Heart right ventricle (tissue), 16 donors: ENCODE data around the gene PSAP. TPM values are rescaled to one million over a fixed set of nuclear protein-coding genes. Genes with fewer than 3 reads are reported as not detected.

ENCODE experiments used
- ATAC-seq, 8 donors: fragments of 200-7000 bp; cut with Tn5 transposase; one replicate each; pipeline ENCODE4 v1.9.1; 2020; ENCODE audit warnings: mild to moderate bottlenecking in 8 of 8, moderate library complexity in 8 of 8, moderate number of reproducible peaks in 1 of 8
- DNase-seq, 2 donors: peaks; one replicate each; pipeline ENCODE4 v3.0.0-alpha.2; 2020
- H3K27ac ChIP-seq, 10 donors: fragments of 200-600 bp; sonication (generic) in 2 of 10; one replicate each; pipeline versions ENCODE4 v1.5.0 to v1.8.0; 2020 to 2022; ENCODE audit warnings: mild to moderate bottlenecking in 3 of 10
- H3K27me3 ChIP-seq, 7 donors: fragments of 200-600 bp; one replicate each; pipeline ENCODE4 v1.8.0; 2021 to 2022; ENCODE audit warnings: mild to moderate bottlenecking in 2 of 7
- H3K36me3 ChIP-seq, 9 donors: fragments of 200-600 bp; sonication (generic) in 1 of 9; one replicate each; pipeline versions ENCODE4 v1.5.0 to v1.8.0; 2020 to 2022; ENCODE audit warnings: mild to moderate bottlenecking in 2 of 9
- H3K4me1 ChIP-seq, 9 donors: fragments of 200-600 bp; sonication (generic) in 1 of 9; one replicate each; pipeline versions ENCODE4 v1.5.0 to v1.8.0; 2020 to 2022; ENCODE audit warnings: mild to moderate bottlenecking in 4 of 9
- H3K4me3 ChIP-seq, 10 donors: fragments of 200-600 bp; sonication (generic) in 2 of 10; one replicate each; pipeline versions ENCODE4 v1.5.0 to v1.8.0; 2020 to 2022; ENCODE audit warnings: mild to moderate bottlenecking in 7 of 10, moderate library complexity in 2 of 10
- H3K9me3 ChIP-seq, 11 donors: fragments of 200-600 bp in 10 of 11; sonication (generic) in 2 of 11; one replicate each; pipeline versions ENCODE4 v1.5.0 to v1.8.0; 2013 to 2022; ENCODE audit warnings: mild to moderate bottlenecking in 2 of 11, control low read depth in 1 of 11, moderate library complexity in 1 of 11
- CTCF ChIP-seq, 9 donors: fragments of 200-600 bp; sonication (generic) in 2 of 9; IDR thresholded peaks; one replicate each; pipeline versions ENCODE4 v1.5.0 to v1.8.0; 2021 to 2022; ENCODE audit warnings: antibody characterized with exemption in 9 of 9, mild to moderate bottlenecking in 5 of 9, moderate library complexity in 1 of 9
- WGBS, 2 donors: extraction: QIAGEN DNeasy Blood & Tissue Kit; methylation state at CpG; one replicate each; pipeline ENCODE4 v1.1.7; 2013; ENCODE audit warnings: inconsistent platforms in 1 of 2; 5-methylcytosine and 5-hydroxymethylcytosine counted together
- intact Hi-C, 10 donors: fragments of 100-400 bp; cut with DNase I; formaldehyde crosslinking; loops; one replicate each; pipeline versions ENCODE4 v1.11.1 to v1.14.2; 2022
- polyA plus RNA-seq, 2 donors: library from polyadenylated mRNA; stranded (reverse); fragments of 200-250 nt; gene quantifications; one replicate each; pipeline ENCODE4 v1.2.3, GENCODE V29; 2013
- total RNA-seq, 10 donors: library from RNA; stranded (reverse); fragmentation: NEBNext Ultra II Directional in 3 of 10; extraction: Animal tissue kit (Norgen Biotek cat#: 25700) in 3 of 10; gene quantifications; one replicate each; pipeline versions ENCODE4 v1.2.1 to v1.2.4, GENCODE V29; 2021 to 2023
- donor health status: Arrhythmogenic right ventricular cardiomyopathy.
- donor health status: ischemic (EF 13 %, LVEDD 7.1; RV severe dilation, severe dysfunction).
- donor health status: healthy with polysubstance abuse.
- donor health status: DM: no; HTN: yes; CAD: no.
- donor health status: DM: no; HTN: no; CAD: no.
- donor health status: ischemic (EF 25% LVEDD 6.9; RV normal size, moderate dysfunction).
- donor health status: ischemic (EF 25% LVEDD 5.7; RV mildly dilated, moderate dysfunction).
- donor health status: healthy.
- donor health status: DM: yes; HTN: yes; CAD: no.
- donor health status: Ischemic cardiomyopathy.
- donor health status: ischemic (EF 35%, LVEDD 5.7; RV mildly dilated, moderate dysfunction).
- donor health status: nonischemic (EF 11% LVEDD 7.7; RV severe dilation, severe dysfunction).
- donor health status: DM: yes; HTN: yes; CAD: no.
- donor health status: PGD.
- donor health status: ischemic (EF 29% LVEDD 5.4; RV normal size, mild dysfunction).
- donor health status: nonischemic (EF 23%, LVEDD 6.1; RV moderate dilation, normal function).

PSAP gene
- total and polyA plus RNA-seq, 12 donors, result 443 to 2,078 (median 1,616) TPM

GRCh38 chr10:71842856-71843686 lies 8.0 kb downstream of the PSAP start:
- intact Hi-C loops, result no loop called here
- H3K4me1 ChIP-seq, result peaks cover 27 to 100% (median 91%) of the 10 kb centered on the region in 9 donors
- no peak overlapping the region for H3K4me3 ChIP-seq
- TF ChIP-seq CTCF (IDR thresholded peaks at IDR 0.05), result no peak
- 56 to 65% methylated on average over 14 of the region's 14 CpGs for WGBS, 2 donors
- no peaks in the 10 kb centered on the region for H3K9me3 ChIP-seq
- H3K36me3 ChIP-seq, result peaks cover 0 to 29% (median 0%) of the 10 kb centered on the region in 9 donors
- ATAC-seq, result peak in 4 of 8 donors; percentile 10 to 31 (median 18)
- no peak for DNase-seq
- H3K27me3 ChIP-seq, result no peaks in the 10 kb centered on the region
- H3K27ac ChIP-seq, result peak overlapping the region in 6 of 10 donors; percentile 19 to 99 (median 34)

GRCh38 chr10:71842422-71842821 lies 8.6 kb downstream of the PSAP start:
- no peak for ATAC-seq
- DNase-seq, result no peak
- no peak for TF ChIP-seq CTCF (IDR thresholded peaks at IDR 0.05)
- no peak overlapping the region for H3K4me3 ChIP-seq
- H3K36me3 ChIP-seq, result peaks cover 0 to 34% (median 0%) of the 10 kb centered on the region in 9 donors
- H3K27me3 ChIP-seq, result no peaks in the 10 kb centered on the region
- WGBS, 2 donors, result 69 to 89% methylated on average over 2 of the region's 2 CpGs
- H3K27ac ChIP-seq, result peak overlapping the region in 3 of 10 donors; percentile 16 to 49 (median 37)
- peaks cover 31 to 100% (median 91%) of the 10 kb centered on the region in 9 donors for H3K4me1 ChIP-seq
- intact Hi-C loops, result no loop called here
- no peaks in the 10 kb centered on the region for H3K9me3 ChIP-seq

- no peak for TF ChIP-seq CTCF (IDR thresholded peaks at IDR 0.05)
- Histone ChIP-seq H3K27me3 (no peaks in the 10 kb centered on the region), H3K36me3 (peaks cover 0 to 40% (median 0%) of the 10 kb centered on the region in 9 donors), H3K27ac (peak overlapping the region in 2 of 10 donors; percentile 16 to 61), H3K4me3 (no peak overlapping the region), H3K4me1 (peaks cover 37 to 100% (median 92%) of the 10 kb centered on the region in 9 donors), H3K9me3 (no peaks in the 10 kb centered on the region)
- DNase-seq (no peak), ATAC-seq (no peak)
- intact Hi-C loops, result no loop called here
- 68 to 75% methylated on average over 4 of the region's 4 CpGs for WGBS, 2 donors
Measured at GRCh38 chr10:71840958-71841335, 10.1 kb downstream of the PSAP start.

GRCh38 chr10:71840177-71840957 lies 10.7 kb downstream of the PSAP start:
- 20 to 25% methylated on average over 6 of the region's 6 CpGs for WGBS, 2 donors
- ATAC-seq, result peak in 6 of 8 donors; percentile 48 to 61 (median 54)

More at GRCh38 chr10:71840177-71840957, 10.7 kb downstream of the PSAP start:
- no peak for TF ChIP-seq CTCF (IDR thresholded peaks at IDR 0.05)
- Histone ChIP-seq H3K27me3 (no peaks in the 10 kb centered on the region), H3K4me1 (peaks cover 40 to 100% (median 92%) of the 10 kb centered on the region in 9 donors), H3K36me3 (peaks cover 0 to 40% (median 0%) of the 10 kb centered on the region in 9 donors), H3K4me3 (no peak overlapping the region), H3K9me3 (no peaks in the 10 kb centered on the region), H3K27ac (peak overlapping the region in 5 of 10 donors; percentile 15 to 85 (median 39))
- peak; percentile 58 to 76 for DNase-seq
- intact Hi-C loops, result no loop called here
